HFFc6 (cell line): ENCODE data around the gene PTPRM. TPM values are rescaled to one million over a fixed set of nuclear protein-coding genes. Genes with fewer than 3 reads are reported as not detected.

Source experiments
- DNase-seq: peaks from one replicate; pipeline ENCODE4 v3.0.0-alpha.2; 2018
- H3K27ac Mint-ChIP-seq: 2 replicates; pipeline ENCODE4 v1.8.0; 2020; ENCODE audit warnings: mild to moderate bottlenecking, mixed read lengths
- H3K27me3 Mint-ChIP-seq: 2 replicates; pipeline ENCODE4 v1.8.0; 2021; ENCODE audit warnings: mild to moderate bottlenecking, moderate library complexity, mixed read lengths; ENCODE audit not compliant: insufficient read depth
- H3K36me3 Mint-ChIP-seq: 2 replicates; pipeline ENCODE4 v1.8.0; 2021; ENCODE audit warnings: low read depth, mixed read lengths
- H3K4me1 Mint-ChIP-seq: 2 replicates; pipeline ENCODE4 v1.8.0; 2020; ENCODE audit warnings: low read depth, mixed read lengths
- H3K4me3 Mint-ChIP-seq: 2 replicates; pipeline ENCODE4 v1.8.0; 2020; ENCODE audit warnings: mild to moderate bottlenecking, moderate library complexity, mixed read lengths
- H3K9me3 Mint-ChIP-seq: 2 replicates; pipeline ENCODE4 v1.8.0; 2020; ENCODE audit warnings: mild to moderate bottlenecking, mixed read lengths
- total RNA-seq, 6 experiments: library from RNA; stranded (reverse); fragmentation: NEBNext Ultra II Directional; extraction: Animal tissue kit (Norgen Biotek cat#: 25700); gene quantifications; 2 replicates in 1 of 6; 3 replicates in 5 of 6; pipeline ENCODE4 v1.2.3, GENCODE V29; 2021
- TF ChIP-seq, protein P1 (sequence below): fragments of 200-600 bp; sonication (generic); IDR thresholded peaks from 2 replicates; pipeline ENCODE4 v1.5.0; 2021; ENCODE audit warnings: antibody characterized with exemption, mild to moderate bottlenecking

The PTPRM gene
- total RNA-seq, 6 experiments from 2014 or later: 39.4 to 49.8 (median 43.8) TPM

DNA sequence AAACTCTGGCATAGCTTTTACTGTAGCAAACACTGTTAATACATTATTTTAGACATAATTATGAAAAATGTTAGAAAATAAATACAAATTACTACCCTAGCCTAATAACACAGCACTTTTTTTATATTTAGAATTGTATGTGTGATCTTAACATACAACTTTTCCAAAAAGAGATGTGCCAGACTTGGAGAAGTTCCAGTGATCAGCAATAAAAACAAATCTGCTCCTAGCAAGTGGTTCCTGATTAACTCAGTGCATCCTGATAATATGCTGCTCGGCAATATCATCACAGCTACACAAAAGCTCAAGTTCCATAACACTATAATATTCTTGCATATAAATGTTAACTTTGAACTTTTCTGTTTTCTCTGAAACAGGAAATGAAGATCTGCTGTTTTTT lies 22.4 kb upstream of the PTPRM start:
- H3K4me1 Mint-ChIP-seq: no peaks in the 10 kb centered on the region
- no peaks in the 10 kb centered on the region for H3K36me3 Mint-ChIP-seq
- no peak for DNase-seq
- no peak overlapping the region for H3K27ac Mint-ChIP-seq
- TF ChIP-seq, protein P1, sequence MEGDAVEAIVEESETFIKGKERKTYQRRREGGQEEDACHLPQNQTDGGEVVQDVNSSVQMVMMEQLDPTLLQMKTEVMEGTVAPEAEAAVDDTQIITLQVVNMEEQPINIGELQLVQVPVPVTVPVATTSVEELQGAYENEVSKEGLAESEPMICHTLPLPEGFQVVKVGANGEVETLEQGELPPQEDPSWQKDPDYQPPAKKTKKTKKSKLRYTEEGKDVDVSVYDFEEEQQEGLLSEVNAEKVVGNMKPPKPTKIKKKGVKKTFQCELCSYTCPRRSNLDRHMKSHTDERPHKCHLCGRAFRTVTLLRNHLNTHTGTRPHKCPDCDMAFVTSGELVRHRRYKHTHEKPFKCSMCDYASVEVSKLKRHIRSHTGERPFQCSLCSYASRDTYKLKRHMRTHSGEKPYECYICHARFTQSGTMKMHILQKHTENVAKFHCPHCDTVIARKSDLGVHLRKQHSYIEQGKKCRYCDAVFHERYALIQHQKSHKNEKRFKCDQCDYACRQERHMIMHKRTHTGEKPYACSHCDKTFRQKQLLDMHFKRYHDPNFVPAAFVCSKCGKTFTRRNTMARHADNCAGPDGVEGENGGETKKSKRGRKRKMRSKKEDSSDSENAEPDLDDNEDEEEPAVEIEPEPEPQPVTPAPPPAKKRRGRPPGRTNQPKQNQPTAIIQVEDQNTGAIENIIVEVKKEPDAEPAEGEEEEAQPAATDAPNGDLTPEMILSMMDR: no peak
- peaks cover 13% of the 10 kb centered on the region for H3K27me3 Mint-ChIP-seq
- no peaks in the 10 kb centered on the region for H3K9me3 Mint-ChIP-seq
- no peak overlapping the region for H3K4me3 Mint-ChIP-seq

DNA sequence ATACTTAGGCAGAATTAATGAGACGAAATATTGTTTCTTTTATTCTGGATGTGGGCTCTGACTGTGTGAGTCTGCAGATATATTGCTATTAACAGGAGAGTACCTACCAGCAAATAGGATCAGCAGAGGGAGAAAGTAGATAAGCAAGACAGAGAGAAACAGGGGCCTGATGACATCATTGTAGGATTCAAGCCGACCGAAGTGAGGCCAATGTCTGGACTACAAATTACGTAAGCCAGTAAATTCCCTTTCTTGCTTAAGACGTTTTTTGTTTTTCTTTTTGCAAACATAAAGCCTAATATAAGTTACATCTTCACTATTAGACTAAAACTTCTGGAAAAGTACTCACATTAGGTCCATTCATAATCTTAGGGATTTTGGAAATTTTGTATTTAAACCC lies 21.4 kb upstream of the PTPRM start:
- peaks cover 15% of the 10 kb centered on the region for H3K27me3 Mint-ChIP-seq
- no peaks in the 10 kb centered on the region for H3K4me1 Mint-ChIP-seq
- no peak for DNase-seq
- H3K27ac Mint-ChIP-seq: no peak overlapping the region
- no peak overlapping the region for H3K4me3 Mint-ChIP-seq
- no peaks in the 10 kb centered on the region for H3K36me3 Mint-ChIP-seq
- TF ChIP-seq, protein P1: no peak
- no peaks in the 10 kb centered on the region for H3K9me3 Mint-ChIP-seq

DNA sequence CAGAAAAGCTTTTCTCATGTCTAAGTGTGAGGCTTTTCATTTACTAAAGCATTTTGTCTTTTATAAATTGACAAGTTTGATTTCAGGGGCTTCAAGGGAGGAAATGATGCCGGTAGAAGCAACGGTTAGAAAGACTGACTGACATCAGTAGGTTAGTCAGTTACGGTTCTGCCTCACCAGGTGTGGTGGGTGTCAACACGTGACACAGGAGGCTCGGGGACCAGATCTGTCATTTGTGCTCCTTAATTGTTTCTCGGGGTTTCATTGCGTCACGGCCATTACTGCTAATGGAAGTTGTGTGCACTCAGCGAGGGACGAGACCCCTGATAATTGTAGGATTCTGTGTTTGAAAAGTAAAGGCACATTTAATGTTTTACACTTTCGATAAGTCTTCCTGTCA lies 18.9 kb upstream of the PTPRM start:
- TF ChIP-seq, protein P1: no peak
- no peak overlapping the region for H3K27ac Mint-ChIP-seq
- peaks cover 16% of the 10 kb centered on the region for H3K27me3 Mint-ChIP-seq
- no peaks in the 10 kb centered on the region for H3K36me3 Mint-ChIP-seq
- DNase-seq: no peak
- no peaks in the 10 kb centered on the region for H3K9me3 Mint-ChIP-seq
- H3K4me3 Mint-ChIP-seq: no peak overlapping the region
- no peaks in the 10 kb centered on the region for H3K4me1 Mint-ChIP-seq

DNA sequence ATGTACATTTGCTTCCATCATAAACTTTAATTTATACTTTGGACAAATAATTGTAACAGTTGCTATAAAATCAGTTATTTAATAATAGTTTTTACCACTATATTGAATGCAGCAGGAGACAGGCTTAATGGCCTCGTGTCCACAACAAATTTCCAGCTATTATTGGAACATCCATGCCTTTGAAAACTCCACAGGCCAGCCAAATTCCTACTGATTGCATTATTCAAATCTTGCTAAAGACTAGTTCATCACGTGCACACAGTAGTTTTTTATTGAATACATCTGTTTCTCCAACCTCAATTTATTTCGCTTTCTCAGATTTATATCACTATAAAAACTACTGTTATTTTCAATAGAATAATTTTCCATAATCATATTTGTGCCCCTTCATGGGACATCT lies 18.4 kb upstream of the PTPRM start:
- Mint-ChIP-seq H3K36me3 (no peaks in the 10 kb centered on the region), H3K27ac (no peak overlapping the region), H3K4me3 (no peak overlapping the region), H3K9me3 (no peaks in the 10 kb centered on the region), H3K4me1 (no peaks in the 10 kb centered on the region), H3K27me3 (peaks cover 16% of the 10 kb centered on the region)
- TF ChIP-seq, protein P1: no peak
- DNase-seq: no peak

DNA sequence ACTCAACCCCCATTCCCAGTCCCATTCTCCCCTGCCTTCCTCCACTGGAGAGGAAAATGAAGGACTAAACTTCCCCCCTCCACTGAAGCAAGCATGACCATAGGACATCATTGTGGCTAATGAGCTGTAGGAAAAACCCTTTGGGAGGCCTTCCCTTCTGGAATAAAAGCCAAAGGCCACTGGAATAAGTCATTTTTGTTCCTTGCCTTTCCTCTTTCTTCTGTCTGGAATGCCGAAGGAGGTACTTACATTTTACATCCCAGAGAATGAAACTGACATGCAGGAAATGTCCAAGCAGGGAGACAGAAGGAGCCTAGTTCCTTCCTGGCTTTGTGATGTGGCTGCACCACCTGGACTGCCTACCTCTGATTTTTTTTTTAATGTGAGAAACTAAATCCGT lies 9.1 kb upstream of the PTPRM start:
- Mint-ChIP-seq H3K36me3 (no peaks in the 10 kb centered on the region), H3K4me3 (no peak overlapping the region), H3K9me3 (peaks cover 5% of the 10 kb centered on the region; the same call in 1 of the 2 replicates), H3K4me1 (peaks cover 8% of the 10 kb centered on the region; the same call in 1 of the 2 replicates), H3K27ac (no peak overlapping the region), H3K27me3 (peaks cover 4% of the 10 kb centered on the region; the same call in 1 of the 2 replicates)
- TF ChIP-seq, protein P1: no peak
- no peak for DNase-seq

DNA sequence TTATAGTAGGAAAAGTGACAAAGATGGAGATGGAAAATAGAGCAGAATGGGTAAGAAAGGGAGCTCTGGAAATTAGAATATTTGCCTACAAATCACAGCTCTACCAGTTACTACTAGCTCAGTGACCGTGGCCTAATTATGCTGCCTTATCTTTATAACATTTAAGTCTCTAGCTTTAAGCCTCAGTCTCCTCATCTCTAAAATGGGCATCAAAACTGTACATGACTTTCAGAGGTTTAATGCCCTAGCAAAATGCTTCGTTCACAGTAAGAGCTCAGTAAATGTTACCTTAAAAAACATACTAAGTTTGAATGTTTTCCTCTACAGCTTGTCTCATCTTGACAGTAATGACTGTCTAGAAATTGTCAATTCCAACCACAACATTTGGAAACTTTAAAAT lies 8.3 kb upstream of the PTPRM start:
- Mint-ChIP-seq H3K27me3 (peaks cover 3% of the 10 kb centered on the region; the same call in 1 of the 2 replicates), H3K9me3 (peaks cover 5% of the 10 kb centered on the region; the same call in 1 of the 2 replicates), H3K4me1 (peaks cover 8% of the 10 kb centered on the region; the same call in 1 of the 2 replicates), H3K36me3 (no peaks in the 10 kb centered on the region), H3K27ac (no peak overlapping the region), H3K4me3 (no peak overlapping the region)
- no peak for DNase-seq
- TF ChIP-seq, protein P1: no peak
